ENCODE results near the gene DHRS12.

DNA sequence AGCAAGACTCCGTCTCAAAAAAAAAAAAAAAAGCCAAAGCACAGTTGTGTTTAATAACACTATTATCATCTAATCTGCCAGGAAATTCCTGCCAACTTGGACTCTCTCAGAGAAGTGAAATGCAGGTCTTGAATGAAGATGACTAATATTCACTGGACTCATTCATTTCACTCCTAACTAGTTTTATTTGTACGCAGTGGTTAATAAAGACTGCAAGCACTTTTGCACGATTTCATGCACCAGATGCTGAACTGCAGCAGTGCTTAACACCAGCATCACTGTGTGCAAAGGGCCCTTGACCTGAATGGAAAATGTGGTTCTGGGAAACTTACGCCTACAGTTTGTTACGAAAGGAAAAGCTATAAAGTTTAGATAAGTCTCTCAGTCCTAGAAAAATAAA, 63.3 kb downstream of the DHRS12 start:
- TF ChIP-seq, protein P1, sequence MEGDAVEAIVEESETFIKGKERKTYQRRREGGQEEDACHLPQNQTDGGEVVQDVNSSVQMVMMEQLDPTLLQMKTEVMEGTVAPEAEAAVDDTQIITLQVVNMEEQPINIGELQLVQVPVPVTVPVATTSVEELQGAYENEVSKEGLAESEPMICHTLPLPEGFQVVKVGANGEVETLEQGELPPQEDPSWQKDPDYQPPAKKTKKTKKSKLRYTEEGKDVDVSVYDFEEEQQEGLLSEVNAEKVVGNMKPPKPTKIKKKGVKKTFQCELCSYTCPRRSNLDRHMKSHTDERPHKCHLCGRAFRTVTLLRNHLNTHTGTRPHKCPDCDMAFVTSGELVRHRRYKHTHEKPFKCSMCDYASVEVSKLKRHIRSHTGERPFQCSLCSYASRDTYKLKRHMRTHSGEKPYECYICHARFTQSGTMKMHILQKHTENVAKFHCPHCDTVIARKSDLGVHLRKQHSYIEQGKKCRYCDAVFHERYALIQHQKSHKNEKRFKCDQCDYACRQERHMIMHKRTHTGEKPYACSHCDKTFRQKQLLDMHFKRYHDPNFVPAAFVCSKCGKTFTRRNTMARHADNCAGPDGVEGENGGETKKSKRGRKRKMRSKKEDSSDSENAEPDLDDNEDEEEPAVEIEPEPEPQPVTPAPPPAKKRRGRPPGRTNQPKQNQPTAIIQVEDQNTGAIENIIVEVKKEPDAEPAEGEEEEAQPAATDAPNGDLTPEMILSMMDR (IDR thresholded peaks at IDR 0.05; ENCODE audit: borderline replicate concordance, extremely low read depth, low read length, poor library complexity, severe bottlenecking): no peak
- no peak for TF ChIP-seq EZH2 (IDR thresholded peaks at IDR 0.05; ENCODE audit: borderline replicate concordance, low read depth, low read length, severe bottlenecking)

Data from DND-41 (cell line).